Measurements from ENCODE around the gene MPZL2. TPM values are rescaled to one million over a fixed set of nuclear protein-coding genes. Genes with fewer than 3 reads are reported as not detected.

Gene MPZL2
- total RNA-seq, 1 experiment from 2014 or later: 69.9 TPM

DNA sequence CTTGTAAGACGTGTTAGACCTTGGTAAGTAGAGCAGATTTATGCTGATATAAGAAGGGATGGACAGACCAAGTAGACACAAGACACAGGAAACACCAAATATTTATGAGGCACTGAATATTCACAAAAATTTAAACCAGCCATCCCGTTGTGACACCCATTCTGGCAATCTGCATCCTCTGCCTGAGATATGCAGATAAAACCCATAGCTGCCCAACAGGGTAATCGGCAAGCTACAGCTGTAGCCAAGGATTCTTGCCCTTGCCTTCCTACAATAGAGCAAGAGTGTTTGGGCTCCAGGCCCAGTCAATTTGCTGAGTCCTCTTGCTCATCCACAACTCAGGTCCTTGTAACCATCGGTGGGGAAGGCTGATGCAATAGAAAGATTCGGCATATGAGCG, 18.5 kb upstream of the MPZL2 start:
- intact Hi-C loops (cut with micrococcal nuclease; ENCODE audit: unreplicated experiment): no loop called here
- POLR2A ChIA-PET: no interaction called here
- peaks cover 6% of the 10 kb centered on the region; the same call in 1 of the 2 replicates for H3K4me1 ChIP-seq
- no peak for DNase-seq
- no peaks in the 10 kb centered on the region for H3K36me3 Mint-ChIP-seq (ENCODE audit: insufficient read depth, unreplicated experiment)
- no peaks in the 10 kb centered on the region for H3K27me3 Mint-ChIP-seq (ENCODE audit: insufficient read depth, unreplicated experiment)
- CTCF ChIA-PET: interaction anchor here (0.9 kb wide), 1 partner anchor 84 kb away, joined by 3 read pairs; no protein-coding TSS in a partner anchor
- no peaks in the 10 kb centered on the region for H3K9me3 ChIP-seq
- TF ChIP-seq CTCF (IDR thresholded peaks at IDR 0.05; ENCODE audit: insufficient read depth in 1 of 2, low read depth in 1 of 2, low read length in 1 of 2, severe bottlenecking in 1 of 2, unreplicated experiment in 1 of 2): no peak
- H3K9me3 Mint-ChIP-seq (ENCODE audit: unreplicated experiment): no peaks in the 10 kb centered on the region
- no peak overlapping the region for H3K27ac Mint-ChIP-seq (ENCODE audit: unreplicated experiment)
- H3K36me3 ChIP-seq (ENCODE audit: control insufficient read depth, insufficient read depth, low read length): no peaks in the 10 kb centered on the region
- no peak overlapping the region for H3K4me3 ChIP-seq (ENCODE audit: low read depth, low read length)
- no peak overlapping the region for H3K4me3 Mint-ChIP-seq (ENCODE audit: unreplicated experiment)
- no peaks in the 10 kb centered on the region for H3K27me3 ChIP-seq (replicated peaks; ENCODE audit: control insufficient read depth, insufficient read depth, low read length)
- H3K4me1 Mint-ChIP-seq (ENCODE audit: low read depth, unreplicated experiment): no peaks in the 10 kb centered on the region
- BruUV-seq (replicated peaks): no TSS peak

DNA sequence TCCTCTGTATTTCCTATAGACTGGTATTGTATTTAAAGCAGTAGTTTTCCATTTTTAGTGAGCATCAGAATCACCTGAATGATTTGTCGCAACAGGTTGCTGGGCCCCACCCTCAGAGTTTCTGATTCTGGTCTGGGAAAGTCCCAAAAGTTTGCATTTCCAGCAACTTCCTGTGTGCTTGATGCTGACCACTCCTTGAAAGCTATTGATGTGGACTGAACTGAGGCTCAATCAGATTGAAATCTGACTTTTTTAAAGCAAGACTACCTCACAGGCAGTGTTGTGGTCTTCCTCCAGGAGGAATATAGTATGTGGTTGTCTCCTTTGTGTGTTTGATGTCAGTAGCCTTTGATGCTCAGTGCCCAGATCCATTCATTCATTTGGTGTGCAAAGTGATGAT, 17.2 kb upstream of the MPZL2 start:
- BruUV-seq (replicated peaks): no TSS peak
- Mint-ChIP-seq H3K27me3 (ENCODE audit: insufficient read depth, unreplicated experiment) (no peaks in the 10 kb centered on the region), H3K27ac (ENCODE audit: unreplicated experiment) (no peak overlapping the region), H3K4me3 (ENCODE audit: unreplicated experiment) (no peak overlapping the region), H3K36me3 (ENCODE audit: insufficient read depth, unreplicated experiment) (no peaks in the 10 kb centered on the region), H3K9me3 (ENCODE audit: unreplicated experiment) (no peaks in the 10 kb centered on the region), H3K4me1 (ENCODE audit: low read depth, unreplicated experiment) (peaks cover 5% of the 10 kb centered on the region)
- Histone ChIP-seq H3K36me3 (ENCODE audit: control insufficient read depth, insufficient read depth, low read length) (no peaks in the 10 kb centered on the region), H3K27me3 (replicated peaks; ENCODE audit: control insufficient read depth, insufficient read depth, low read length) (no peaks in the 10 kb centered on the region), H3K4me3 (ENCODE audit: low read depth, low read length) (no peak overlapping the region), H3K9me3 (no peaks in the 10 kb centered on the region), H3K4me1 (peaks cover 20% of the 10 kb centered on the region; the same call in 1 of the 2 replicates)
- intact Hi-C loops (cut with micrococcal nuclease; ENCODE audit: unreplicated experiment): no loop called here
- no peak for TF ChIP-seq CTCF (IDR thresholded peaks at IDR 0.05; ENCODE audit: insufficient read depth in 1 of 2, low read depth in 1 of 2, low read length in 1 of 2, severe bottlenecking in 1 of 2, unreplicated experiment in 1 of 2)
- DNase-seq: no peak
- POLR2A ChIA-PET: no interaction called here
- CTCF ChIA-PET: no interaction called here

DNA sequence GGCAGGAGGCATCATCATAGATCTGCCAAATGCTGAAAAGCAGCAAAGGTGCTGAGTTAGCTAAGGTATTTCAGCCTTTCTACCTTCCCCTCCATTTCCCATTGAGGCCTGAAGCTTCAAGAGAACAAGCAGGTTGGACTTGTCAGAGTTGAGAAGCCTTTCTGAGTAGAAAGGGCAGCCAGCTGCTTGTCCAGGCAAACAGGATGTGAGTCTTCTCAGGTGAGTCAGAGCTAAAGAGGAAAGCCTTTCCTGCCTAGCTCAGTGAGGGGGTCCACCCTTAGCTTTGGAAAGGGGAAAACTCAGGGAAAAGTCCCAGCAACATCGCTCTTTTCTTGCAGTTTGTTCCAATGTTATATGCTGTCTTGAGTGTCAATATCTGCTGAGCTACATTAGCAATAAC, 13.2 kb upstream of the MPZL2 start:
- Mint-ChIP-seq H3K4me1 (ENCODE audit: low read depth, unreplicated experiment) (peaks cover 13% of the 10 kb centered on the region), H3K27ac (ENCODE audit: unreplicated experiment) (no peak overlapping the region), H3K9me3 (ENCODE audit: unreplicated experiment) (no peaks in the 10 kb centered on the region), H3K27me3 (ENCODE audit: insufficient read depth, unreplicated experiment) (no peaks in the 10 kb centered on the region), H3K4me3 (ENCODE audit: unreplicated experiment) (no peak overlapping the region), H3K36me3 (ENCODE audit: insufficient read depth, unreplicated experiment) (no peaks in the 10 kb centered on the region)
- DNase-seq: peak in 1 of 2 experiments; percentile 55
- intact Hi-C loops (cut with micrococcal nuclease; ENCODE audit: unreplicated experiment): no loop called here
- TF ChIP-seq CTCF (IDR thresholded peaks at IDR 0.05; ENCODE audit: insufficient read depth in 1 of 2, low read depth in 1 of 2, low read length in 1 of 2, severe bottlenecking in 1 of 2, unreplicated experiment in 1 of 2): no peak
- Histone ChIP-seq H3K4me1 (peaks cover 15% of the 10 kb centered on the region), H3K27me3 (replicated peaks; ENCODE audit: control insufficient read depth, insufficient read depth, low read length) (no peaks in the 10 kb centered on the region), H3K36me3 (ENCODE audit: control insufficient read depth, insufficient read depth, low read length) (no peaks in the 10 kb centered on the region), H3K4me3 (ENCODE audit: low read depth, low read length) (no peak overlapping the region), H3K9me3 (no peaks in the 10 kb centered on the region)
- ChIA-PET CTCF (interaction anchor here (0.6 to 1.3 kb wide), 7 partner anchors 9 to 79 kb away, joined by 3 to 13 read pairs (median 3); partner anchors contain the start of gene MPZL2), POLR2A (interaction anchor here (1.0 to 1.1 kb wide), 2 partner anchors 13 to 25 kb away, joined by 5 to 6 read pairs; partner anchors contain the start of genes MPZL2 and MPZL3)
- no TSS peak for BruUV-seq (replicated peaks)
